Measurements from ENCODE around the gene MBD5. TPM values are rescaled to one million over a fixed set of nuclear protein-coding genes. Genes with fewer than 3 reads are reported as not detected.

MBD5 gene
- total RNA-seq, 1 donor from 2014 or later: 8.3 TPM

- no peak for TF ChIP-seq CTCF (IDR thresholded peaks at IDR 0.05)
- no peaks in the 10 kb centered on the region for H3K27me3 ChIP-seq
- no peak overlapping the region for H3K4me3 ChIP-seq
- intact Hi-C loops (cut with DNase I): no loop called here
- no peak overlapping the region for H3K27ac ChIP-seq
- DNase-seq (ENCODE audit: low spot score in 2 of 2): no peak
- peaks cover 0 to 7% of the 10 kb centered on the region in 2 donors for H3K36me3 ChIP-seq
- H3K4me1 ChIP-seq: no peaks in the 10 kb centered on the region
- H3K9me3 ChIP-seq: no peaks in the 10 kb centered on the region
Measured at GRCh38 chr2:148052687-148053086, 31.8 kb downstream of the MBD5 start.

- peaks cover 0 to 7% of the 10 kb centered on the region in 2 donors for H3K36me3 ChIP-seq
- DNase-seq (ENCODE audit: low spot score in 2 of 2): no peak
- no peak overlapping the region for H3K27ac ChIP-seq
- TF ChIP-seq CTCF (IDR thresholded peaks at IDR 0.05): no peak
- no peaks in the 10 kb centered on the region for H3K27me3 ChIP-seq
- H3K9me3 ChIP-seq: no peaks in the 10 kb centered on the region
- intact Hi-C loops (cut with DNase I): no loop called here
- H3K4me1 ChIP-seq: no peaks in the 10 kb centered on the region
- H3K4me3 ChIP-seq: no peak overlapping the region
Measured at GRCh38 chr2:148058641-148059040, 37.8 kb downstream of the MBD5 start.

DNA sequence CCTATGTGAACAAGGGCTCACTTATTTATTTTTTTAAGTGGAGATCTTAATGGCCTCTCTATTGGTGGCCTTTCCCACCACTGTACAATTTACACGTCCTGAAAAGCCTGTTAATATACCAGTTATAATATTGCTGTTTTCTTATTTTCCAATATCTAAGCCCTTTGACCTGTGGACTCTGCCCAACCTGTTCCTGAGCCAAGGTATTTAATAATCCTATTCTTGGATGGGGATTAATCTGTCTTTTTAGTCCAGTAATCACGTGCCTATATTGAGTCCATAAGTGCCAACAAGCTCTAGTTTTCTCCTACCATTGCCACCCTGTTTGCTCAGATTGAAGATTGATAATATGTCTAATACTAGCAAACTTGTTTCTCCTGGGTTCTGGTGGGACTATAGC is 42.7 kb downstream of the MBD5 start:
- TF ChIP-seq CTCF (IDR thresholded peaks at IDR 0.05): no peak

GRCh38 chr2:148065936-148066335 is 45.0 kb downstream of the MBD5 start:
- TF ChIP-seq CTCF (IDR thresholded peaks at IDR 0.05): no peak
- H3K4me3 ChIP-seq: no peak overlapping the region
- no peaks in the 10 kb centered on the region for H3K4me1 ChIP-seq
- H3K36me3 ChIP-seq: no peaks in the 10 kb centered on the region
- no peak for DNase-seq (ENCODE audit: low spot score in 2 of 2)
- H3K27ac ChIP-seq: no peak overlapping the region
- H3K9me3 ChIP-seq: no peaks in the 10 kb centered on the region
- intact Hi-C loops (cut with DNase I): no loop called here
- no peaks in the 10 kb centered on the region for H3K27me3 ChIP-seq

More for the DNA sequence above, 42.7 kb downstream of the MBD5 start:
- intact Hi-C loops (cut with DNase I): no loop called here
- DNase-seq (ENCODE audit: low spot score in 2 of 2): no peak
- Histone ChIP-seq H3K36me3 (no peaks in the 10 kb centered on the region), H3K27ac (no peak overlapping the region), H3K4me1 (no peaks in the 10 kb centered on the region), H3K27me3 (no peaks in the 10 kb centered on the region), H3K9me3 (no peaks in the 10 kb centered on the region), H3K4me3 (no peak overlapping the region)

GRCh38 chr2:148067801-148068200 is 46.9 kb downstream of the MBD5 start:
- Histone ChIP-seq H3K36me3 (no peaks in the 10 kb centered on the region), H3K27me3 (no peaks in the 10 kb centered on the region), H3K4me1 (no peaks in the 10 kb centered on the region), H3K9me3 (no peaks in the 10 kb centered on the region), H3K27ac (no peak overlapping the region), H3K4me3 (no peak overlapping the region)
- intact Hi-C loops (cut with DNase I): no loop called here
- no peak for DNase-seq (ENCODE audit: low spot score in 2 of 2)
- TF ChIP-seq CTCF (IDR thresholded peaks at IDR 0.05): no peak

GRCh38 chr2:148071351-148071750 is 50.5 kb downstream of the MBD5 start:
- Histone ChIP-seq H3K27ac (no peak overlapping the region), H3K27me3 (no peaks in the 10 kb centered on the region), H3K36me3 (no peaks in the 10 kb centered on the region), H3K9me3 (no peaks in the 10 kb centered on the region), H3K4me3 (no peak overlapping the region), H3K4me1 (no peaks in the 10 kb centered on the region)
- DNase-seq (ENCODE audit: low spot score in 2 of 2): no peak
- intact Hi-C loops (cut with DNase I): no loop called here
- no peak for TF ChIP-seq CTCF (IDR thresholded peaks at IDR 0.05)

Measured in ascending aorta (tissue), 2 donors.